Neuronal stem cell (in vitro differentiated cells): ENCODE data around the gene PTGIR.
"Not testable (repeated sequence)": the region's sequence is repeated elsewhere in the genome, so short reads cannot be mapped to it uniquely, and the experiment has no call there.

Experiments
- DNase-seq: peaks from one replicate; pipeline ENCODE4 v3.0.0-alpha.2; 2013; ENCODE audit warnings: low spot score
- H2AFZ ChIP-seq: one replicate; pipeline ENCODE4 v1.6.1; 2013; ENCODE audit warnings: mild to moderate bottlenecking, low read length, inconsistent platforms
- H2AK5ac ChIP-seq: 2 replicates; pipeline ENCODE4 v1.6.1; 2013; ENCODE audit warnings: low read depth, mild to moderate bottlenecking, inconsistent platforms, low read length, moderate library complexity, mixed read lengths
- H2BK120ac ChIP-seq: 2 replicates; pipeline ENCODE4 v1.6.1; 2013; ENCODE audit warnings: low read depth, mild to moderate bottlenecking, inconsistent platforms, low read length, moderate library complexity, mixed read lengths
- H2BK12ac ChIP-seq: one replicate; pipeline ENCODE4 v1.6.1; 2013; ENCODE audit warnings: low read length, inconsistent platforms
- H2BK15ac ChIP-seq: 2 replicates; pipeline ENCODE4 v1.6.1; 2013; ENCODE audit warnings: mild to moderate bottlenecking, low read length, inconsistent platforms, mixed read lengths
- H2BK5ac ChIP-seq: one replicate; pipeline ENCODE4 v1.6.1; 2013; ENCODE audit warnings: inconsistent platforms, mild to moderate bottlenecking, low read length, moderate library complexity
- H3K14ac ChIP-seq: one replicate; pipeline ENCODE4 v1.6.1; 2013; ENCODE audit warnings: low read length, inconsistent platforms
- H3K18ac ChIP-seq: 2 replicates; pipeline ENCODE4 v1.6.1; 2013; ENCODE audit warnings: low read length, inconsistent platforms
- H3K23ac ChIP-seq: 2 replicates; pipeline ENCODE4 v1.6.1; 2013; ENCODE audit warnings: low read depth, mild to moderate bottlenecking, mixed read lengths, low read length, inconsistent platforms; ENCODE audit not compliant: poor library complexity
- H3K27ac ChIP-seq: replicated peaks from 3 replicates; pipeline ENCODE4 v1.5.1; 2013; ENCODE audit warnings: low read length, inconsistent platforms
- H3K27me3 ChIP-seq, 3 experiments: 2 replicates each; pipeline ENCODE4 v1.6.1; 2013; ENCODE audit warnings: low read length in 3 of 3, mild to moderate bottlenecking in 2 of 3, inconsistent platforms in 1 of 3, low read depth in 1 of 3, mixed read lengths in 1 of 3, moderate library complexity in 1 of 3; ENCODE audit not compliant: control insufficient read depth in 3 of 3, insufficient read depth in 3 of 3
- H3K36me3 ChIP-seq, 2 donors: replicated peaks in 1 of 2; 2 replicates each; pipeline ENCODE4 v1.6.1; 2013; ENCODE audit warnings: low read length in 2 of 2; ENCODE audit not compliant: control insufficient read depth in 2 of 2, insufficient read depth in 2 of 2
- H3K4ac ChIP-seq: 2 replicates; pipeline ENCODE4 v1.6.1; 2013; ENCODE audit warnings: inconsistent platforms, mild to moderate bottlenecking, low read length, moderate library complexity
- H3K4me1 ChIP-seq, 2 donors: 1 replicate in 1 of 2; 2 replicates in 1 of 2; pipeline ENCODE4 v1.6.1; 2013; ENCODE audit warnings: low read length in 2 of 2, low read depth in 1 of 2; ENCODE audit not compliant: control insufficient read depth in 2 of 2, insufficient read depth in 1 of 2
- H3K4me2 ChIP-seq: one replicate; pipeline ENCODE4 v1.6.1; 2013; ENCODE audit warnings: mild to moderate bottlenecking, low read length, inconsistent platforms; ENCODE audit not compliant: insufficient read depth, poor library complexity, severe bottlenecking
- H3K4me3 ChIP-seq, 2 donors: 2 replicates each; pipeline ENCODE4 v1.5.1; 2013; ENCODE audit warnings: low read length in 2 of 2, mild to moderate bottlenecking in 2 of 2, inconsistent platforms in 1 of 2, moderate library complexity in 1 of 2
- H3K79me1 ChIP-seq: one replicate; pipeline ENCODE4 v1.6.1; 2013; ENCODE audit warnings: low read depth, mild to moderate bottlenecking, inconsistent platforms, low read length, moderate library complexity
- H3K9ac ChIP-seq: one replicate; pipeline ENCODE4 v1.6.1; 2013; ENCODE audit warnings: mild to moderate bottlenecking, low read depth, low read length, inconsistent platforms; ENCODE audit not compliant: poor library complexity
- H3K9me3 ChIP-seq, 2 donors: replicated peaks in 1 of 2; 2 replicates each; pipeline versions ENCODE3 to v1.6.1; 2013; ENCODE audit warnings: low read length in 2 of 2, mild to moderate bottlenecking in 2 of 2, inconsistent platforms in 1 of 2, low read depth in 1 of 2, mixed read lengths in 1 of 2, moderate library complexity in 1 of 2; ENCODE audit not compliant: control insufficient read depth in 2 of 2, insufficient read depth in 1 of 2
- H4K8ac ChIP-seq: one replicate; pipeline ENCODE4 v1.6.1; 2013; ENCODE audit warnings: low read depth, mild to moderate bottlenecking, inconsistent platforms, low read length, moderate library complexity
- H4K91ac ChIP-seq: one replicate; pipeline ENCODE4 v1.6.1; 2013; ENCODE audit warnings: low read length, low read depth, mild to moderate bottlenecking, inconsistent platforms; ENCODE audit not compliant: poor library complexity
- WGBS, 2 donors: extraction: QIAGEN DNeasy Blood & Tissue Kit; methylation state at CpG; one replicate each; pipeline ENCODE4 v1.1.7; 2013; ENCODE audit warnings: missing lambda C conversion rate in 2 of 2, mixed read lengths in 1 of 2; ENCODE audit not compliant: insufficient read length in 2 of 2, insufficient replicate concordance in 1 of 2; ENCODE audit errors: extremely low coverage in 2 of 2; 5-methylcytosine and 5-hydroxymethylcytosine counted together

The PTGIR gene

DNA sequence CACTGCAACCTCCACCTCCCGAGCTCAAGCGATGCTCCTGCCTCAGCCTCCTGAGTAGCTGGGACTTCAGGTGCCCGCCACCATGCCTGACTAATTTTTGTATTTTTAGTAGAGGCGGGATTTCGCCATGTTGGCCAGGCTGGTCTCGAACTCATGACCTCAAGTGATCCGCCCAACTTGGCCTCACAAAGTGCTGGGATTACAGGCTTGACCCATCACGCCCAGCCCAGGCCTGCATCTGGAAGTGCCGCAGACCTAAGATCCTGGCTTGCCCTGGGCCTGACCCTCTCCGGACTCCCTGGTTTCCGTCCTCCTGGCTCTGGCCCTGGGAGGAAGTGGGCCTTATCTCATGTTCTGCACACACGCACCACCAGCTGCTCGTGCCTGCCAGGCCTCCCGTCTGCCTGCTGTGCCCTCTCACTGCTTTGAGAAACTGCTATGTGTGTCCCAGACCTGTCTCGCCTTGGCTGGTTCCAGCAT, 4.7 kb upstream of the PTGIR start:
- peak overlapping the region; percentile 85 for H2BK12ac ChIP-seq
- H3K36me3 ChIP-seq: no peaks in the 10 kb centered on the region
- peak overlapping the region; percentile 86 for H2AK5ac ChIP-seq
- H3K9ac ChIP-seq: no peak overlapping the region
- DNase-seq: no peak
- no peaks in the 10 kb centered on the region for H3K9me3 ChIP-seq
- no peaks in the 10 kb centered on the region for H3K79me1 ChIP-seq
- no peak overlapping the region for H2AFZ ChIP-seq
- H3K4me1 ChIP-seq: peaks cover 16 to 18% of the 10 kb centered on the region in 2 donors
- H2BK15ac ChIP-seq: no peak overlapping the region
- peak overlapping the region; percentile 24 for H2BK120ac ChIP-seq
- no peak overlapping the region for H3K14ac ChIP-seq
- no peak overlapping the region for H3K4ac ChIP-seq
- H3K4me3 ChIP-seq: peak overlapping the region in 1 of 2 donors; percentile 66
- peak overlapping the region; percentile 77 for H3K23ac ChIP-seq
- H3K4me2 ChIP-seq: no peak overlapping the region
- no peak overlapping the region for H4K91ac ChIP-seq
- no peak overlapping the region for H2BK5ac ChIP-seq
- WGBS, 2 donors: no CpG with 5 or more reads among the region's 15 CpGs
- no peak overlapping the region for H4K8ac ChIP-seq
- no peak overlapping the region for H3K27ac ChIP-seq
- H3K27me3 ChIP-seq: peaks cover 0 to 11% (median 10%) of the 10 kb centered on the region in 3 experiments
- H3K18ac ChIP-seq: peak overlapping the region; percentile 87

DNA sequence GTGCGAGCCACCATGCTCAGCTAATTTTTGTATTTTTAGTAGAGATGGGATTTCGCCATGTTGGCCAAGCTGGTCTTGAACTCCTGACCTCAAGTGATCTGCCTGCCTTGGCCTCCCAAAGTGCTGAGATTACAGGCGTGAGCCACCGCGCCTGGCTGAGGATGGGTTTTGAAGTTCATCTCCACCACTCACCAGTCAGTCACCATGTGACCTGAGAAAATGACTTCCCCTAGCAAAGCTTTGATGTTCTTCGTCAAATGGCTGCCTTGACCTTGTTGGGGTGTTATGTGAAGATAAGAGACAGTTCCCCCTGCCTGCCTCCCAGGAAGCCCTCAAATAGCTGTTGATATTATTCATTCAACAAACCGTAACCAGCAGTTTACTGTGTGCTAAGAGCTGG, 4.1 kb upstream of the PTGIR start:
- not testable (repeated sequence) for H2BK15ac ChIP-seq, H3K9me3 ChIP-seq, H2AK5ac ChIP-seq, H3K4me2 ChIP-seq, H3K27me3 ChIP-seq, H4K8ac ChIP-seq, H3K23ac ChIP-seq, H4K91ac ChIP-seq, H3K79me1 ChIP-seq, H2BK120ac ChIP-seq, H3K27ac ChIP-seq, H3K4me3 ChIP-seq, H2BK12ac ChIP-seq, H3K4ac ChIP-seq, DNase-seq, H3K36me3 ChIP-seq, H2BK5ac ChIP-seq, H2AFZ ChIP-seq, H3K14ac ChIP-seq, H3K9ac ChIP-seq, H3K18ac ChIP-seq
- WGBS, 2 donors: no CpG with 5 or more reads among the region's 7 CpGs
- H3K4me1 ChIP-seq: peaks cover 16 to 18% of the 10 kb centered on the region in 2 donors

DNA sequence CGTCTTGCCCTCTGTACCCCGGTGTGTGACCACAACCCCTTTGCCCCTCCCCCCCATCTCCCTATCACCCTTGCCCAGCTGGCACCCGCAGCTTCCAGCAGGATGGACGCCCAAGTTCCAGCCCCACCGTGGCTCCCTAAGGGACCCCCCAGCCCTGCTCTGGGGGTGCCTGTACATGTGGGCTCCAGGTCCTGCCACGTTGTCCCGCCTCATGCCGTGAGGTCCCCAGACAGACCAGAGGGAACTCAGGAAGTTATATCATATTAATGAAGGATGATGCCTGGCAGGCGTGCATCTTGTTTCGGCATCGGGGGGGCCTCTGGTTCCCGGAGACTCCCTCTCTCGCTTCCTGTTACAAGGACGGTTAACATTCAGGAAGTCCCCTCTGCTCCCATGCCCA, 1.6 kb upstream of the PTGIR start:
- H4K8ac ChIP-seq: no peak overlapping the region
- peaks cover 0 to 7% (median 0%) of the 10 kb centered on the region in 3 experiments for H3K27me3 ChIP-seq
- no peak overlapping the region for H3K4ac ChIP-seq
- H4K91ac ChIP-seq: no peak overlapping the region
- no peak overlapping the region for H3K4me3 ChIP-seq
- no peak overlapping the region for H3K18ac ChIP-seq
- DNase-seq: no peak
- H3K23ac ChIP-seq: no peak overlapping the region
- H3K14ac ChIP-seq: no peak overlapping the region
- H3K9ac ChIP-seq: no peak overlapping the region
- H3K36me3 ChIP-seq: no peaks in the 10 kb centered on the region
- H3K9me3 ChIP-seq: no peaks in the 10 kb centered on the region
- peak overlapping the region; percentile 47 for H2AK5ac ChIP-seq
- H2AFZ ChIP-seq: no peak overlapping the region
- H3K27ac ChIP-seq: no peak overlapping the region
- H2BK12ac ChIP-seq: no peak overlapping the region
- no peak overlapping the region for H3K4me2 ChIP-seq
- no peak overlapping the region for H2BK120ac ChIP-seq
- WGBS, 2 donors: no CpG with 5 or more reads among the region's 14 CpGs
- no peak overlapping the region for H2BK15ac ChIP-seq
- H2BK5ac ChIP-seq: no peak overlapping the region
- H3K79me1 ChIP-seq: peaks cover 1% of the 10 kb centered on the region
- H3K4me1 ChIP-seq: peaks cover 13 to 19% of the 10 kb centered on the region in 2 donors

DNA sequence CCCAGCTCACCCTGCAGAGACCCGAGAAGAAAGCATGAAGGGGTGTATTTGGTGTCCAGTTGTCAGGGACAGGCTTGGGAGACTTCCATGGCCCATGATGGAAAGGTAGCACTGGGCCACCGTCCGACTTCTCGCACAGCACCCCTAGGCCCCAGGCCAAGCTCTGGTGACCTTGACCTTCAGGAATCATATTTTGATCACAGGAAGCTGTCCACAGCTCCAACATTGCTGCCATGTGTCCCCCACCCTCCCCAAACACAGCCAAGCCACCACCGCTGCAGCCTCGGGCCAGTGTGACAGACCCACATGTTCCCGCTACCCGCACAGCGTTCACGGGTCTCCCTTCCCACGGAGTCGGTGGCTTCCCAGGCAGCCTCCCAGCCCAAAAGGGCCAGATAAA, 842 bp upstream of the PTGIR start:
- H4K91ac ChIP-seq: no peak overlapping the region
- no CpG with 5 or more reads among the region's 12 CpGs for WGBS, 2 donors
- no peak overlapping the region for H2BK12ac ChIP-seq
- H3K4me1 ChIP-seq: peaks cover 12 to 19% of the 10 kb centered on the region in 2 donors
- H3K4me3 ChIP-seq: no peak overlapping the region
- H3K9ac ChIP-seq: no peak overlapping the region
- H2AK5ac ChIP-seq: peak overlapping the region; percentile 47
- H3K18ac ChIP-seq: no peak overlapping the region
- H3K79me1 ChIP-seq: peaks cover 1% of the 10 kb centered on the region
- H3K4ac ChIP-seq: no peak overlapping the region
- no peaks in the 10 kb centered on the region for H3K36me3 ChIP-seq
- no peak overlapping the region for H3K14ac ChIP-seq
- H4K8ac ChIP-seq: no peak overlapping the region
- H3K23ac ChIP-seq: peak overlapping the region; percentile 32
- peaks cover 0 to 10% (median 0%) of the 10 kb centered on the region in 3 experiments for H3K27me3 ChIP-seq
- no peak for DNase-seq
- no peak overlapping the region for H3K27ac ChIP-seq
- no peak overlapping the region for H3K4me2 ChIP-seq
- no peak overlapping the region for H2BK15ac ChIP-seq
- H2BK5ac ChIP-seq: no peak overlapping the region
- H2AFZ ChIP-seq: peak overlapping the region; percentile 37
- no peak overlapping the region for H2BK120ac ChIP-seq
- H3K9me3 ChIP-seq: no peaks in the 10 kb centered on the region
